Osteoblast (primary cell): ENCODE measurements around the gene IQCM. TPM values are rescaled to one million over a fixed set of nuclear protein-coding genes. Genes with fewer than 3 reads are reported as not detected.

Experiments used
- DNase-seq: peaks from one replicate; pipeline ENCODE4 v3.0.0; 2011; ENCODE audit warnings: low spot score, mixed read lengths; ENCODE audit not compliant: insufficient read length; ENCODE audit errors: missing footprints
- H2AFZ ChIP-seq: 2 replicates; pipeline ENCODE4 v1.6.0; 2011; ENCODE audit warnings: mild to moderate bottlenecking, low read length
- H3K27ac ChIP-seq: 2 replicates; pipeline ENCODE4 v1.5.1; 2011; ENCODE audit warnings: mild to moderate bottlenecking, low read depth, low read length, moderate library complexity
- H3K27me3 ChIP-seq: 2 replicates; pipeline ENCODE4 v1.6.0; 2012; ENCODE audit warnings: mild to moderate bottlenecking, control low read depth, inconsistent platforms, low read length, moderate library complexity; ENCODE audit not compliant: insufficient read depth
- H3K36me3 ChIP-seq: 2 replicates; pipeline ENCODE4 v1.5.1; 2011; ENCODE audit warnings: mild to moderate bottlenecking, low read length, control low read depth, moderate library complexity; ENCODE audit not compliant: insufficient read depth
- H3K4me1 ChIP-seq: 2 replicates; pipeline ENCODE4 v1.5.1; 2011; ENCODE audit warnings: mild to moderate bottlenecking, low read length, control low read depth, moderate library complexity; ENCODE audit not compliant: insufficient read depth
- H3K4me2 ChIP-seq: 2 replicates; pipeline ENCODE4 v1.6.0; 2011; ENCODE audit warnings: mild to moderate bottlenecking, low read length; ENCODE audit not compliant: insufficient read depth
- H3K4me3 ChIP-seq: fragments of 200-600 bp; sonication (generic); 3 replicates; pipeline ENCODE4 v1.5.1; 2012; ENCODE audit warnings: mild to moderate bottlenecking, low read length, inconsistent platforms; ENCODE audit not compliant: insufficient read depth
- H3K79me2 ChIP-seq: 2 replicates; pipeline ENCODE4 v1.6.0; 2012; ENCODE audit warnings: mild to moderate bottlenecking, low read length, control low read depth, inconsistent platforms; ENCODE audit not compliant: insufficient read depth
- H3K9me3 ChIP-seq: 2 replicates; pipeline ENCODE4 v1.5.1; 2011; ENCODE audit warnings: low read depth, low read length, control low read depth
- H4K20me1 ChIP-seq: 2 replicates; pipeline ENCODE4 v1.6.0; 2012; ENCODE audit warnings: mild to moderate bottlenecking, low read length, control low read depth; ENCODE audit not compliant: insufficient read depth
- total RNA-seq: library from RNA; depleted of rRNA; stranded (reverse); fragments of >200 nt; gene quantifications from 2 replicates; pipeline ENCODE4 v1.2.3, GENCODE V29; 2012
- TF ChIP-seq, protein P1 (sequence below): IDR thresholded peaks from 2 replicates; pipeline ENCODE4 v1.5.1; 2011; ENCODE audit warnings: mild to moderate bottlenecking, low read depth, low read length, moderate library complexity; ENCODE audit errors: extremely low read depth

Gene IQCM
- total RNA-seq, 1 donor: not detected

DNA sequence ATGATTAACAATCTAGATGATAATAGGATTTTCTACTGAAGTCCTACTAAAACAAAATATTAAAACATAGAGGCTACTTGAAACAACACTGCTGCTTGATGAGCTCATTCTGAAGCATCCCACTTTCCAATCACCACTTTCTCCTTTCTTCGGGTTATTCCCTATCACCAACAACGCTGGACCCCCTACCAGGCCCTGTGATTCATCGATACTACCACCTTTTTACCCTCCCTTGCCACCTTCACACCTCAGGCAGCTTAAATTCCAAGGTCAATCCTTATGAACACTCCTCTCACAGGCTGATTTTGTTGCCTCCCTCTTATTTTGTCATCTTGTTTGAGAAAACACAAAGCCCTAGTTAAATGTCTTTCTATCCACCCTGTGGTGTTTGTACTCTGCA, 102.6 kb downstream of the IQCM start:
- Histone ChIP-seq H3K27me3 (no peaks in the 10 kb centered on the region), H3K4me1 (no peaks in the 10 kb centered on the region), H3K36me3 (no peaks in the 10 kb centered on the region), H3K4me3 (no peak overlapping the region), H3K27ac (no peak overlapping the region), H3K9me3 (no peaks in the 10 kb centered on the region), H3K4me2 (no peak overlapping the region), H2AFZ (no peak overlapping the region), H4K20me1 (no peaks in the 10 kb centered on the region), H3K79me2 (no peaks in the 10 kb centered on the region)
- peak; percentile 27 for DNase-seq
- TF ChIP-seq, protein P1, sequence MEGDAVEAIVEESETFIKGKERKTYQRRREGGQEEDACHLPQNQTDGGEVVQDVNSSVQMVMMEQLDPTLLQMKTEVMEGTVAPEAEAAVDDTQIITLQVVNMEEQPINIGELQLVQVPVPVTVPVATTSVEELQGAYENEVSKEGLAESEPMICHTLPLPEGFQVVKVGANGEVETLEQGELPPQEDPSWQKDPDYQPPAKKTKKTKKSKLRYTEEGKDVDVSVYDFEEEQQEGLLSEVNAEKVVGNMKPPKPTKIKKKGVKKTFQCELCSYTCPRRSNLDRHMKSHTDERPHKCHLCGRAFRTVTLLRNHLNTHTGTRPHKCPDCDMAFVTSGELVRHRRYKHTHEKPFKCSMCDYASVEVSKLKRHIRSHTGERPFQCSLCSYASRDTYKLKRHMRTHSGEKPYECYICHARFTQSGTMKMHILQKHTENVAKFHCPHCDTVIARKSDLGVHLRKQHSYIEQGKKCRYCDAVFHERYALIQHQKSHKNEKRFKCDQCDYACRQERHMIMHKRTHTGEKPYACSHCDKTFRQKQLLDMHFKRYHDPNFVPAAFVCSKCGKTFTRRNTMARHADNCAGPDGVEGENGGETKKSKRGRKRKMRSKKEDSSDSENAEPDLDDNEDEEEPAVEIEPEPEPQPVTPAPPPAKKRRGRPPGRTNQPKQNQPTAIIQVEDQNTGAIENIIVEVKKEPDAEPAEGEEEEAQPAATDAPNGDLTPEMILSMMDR: no peak

DNA sequence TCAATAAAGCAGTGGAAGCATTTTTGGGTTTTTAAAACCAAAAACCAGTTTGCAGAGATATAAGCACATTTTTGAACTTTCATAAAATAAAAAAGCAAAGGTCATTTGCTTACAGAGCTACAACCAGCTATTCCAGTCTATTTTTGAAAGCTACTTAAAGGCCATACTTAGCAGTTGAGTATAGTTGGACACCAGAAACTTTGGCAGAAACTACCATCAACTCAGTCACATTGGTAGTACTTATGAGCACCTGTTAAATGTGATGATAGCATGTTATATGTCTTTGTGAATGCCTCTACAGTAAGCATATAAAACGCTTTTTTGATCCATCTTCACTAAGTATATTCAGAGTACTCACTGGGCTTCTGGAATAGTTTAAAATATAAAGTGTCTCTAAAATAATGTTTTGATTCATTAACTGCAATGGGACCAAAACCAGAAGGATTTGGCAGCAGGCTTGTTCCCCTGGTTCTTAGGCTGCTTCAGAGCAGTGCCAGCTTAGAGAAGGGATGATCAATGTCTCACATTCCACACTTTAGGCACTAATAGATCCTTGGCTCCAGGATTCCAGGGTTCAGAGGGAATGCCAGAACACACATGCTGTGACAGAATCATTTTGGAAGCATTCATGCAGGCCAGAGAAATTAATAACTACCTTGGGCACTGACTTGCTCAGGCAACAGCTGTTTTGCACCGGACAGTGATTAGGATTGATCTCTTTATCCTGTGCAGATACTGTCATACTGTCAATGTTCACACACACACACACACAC, 103.9 kb downstream of the IQCM start:
- H3K79me2 ChIP-seq: no peaks in the 10 kb centered on the region
- H3K27me3 ChIP-seq: no peaks in the 10 kb centered on the region
- H3K27ac ChIP-seq: no peak overlapping the region
- no peaks in the 10 kb centered on the region for H4K20me1 ChIP-seq
- DNase-seq: no peak
- H3K4me1 ChIP-seq: no peaks in the 10 kb centered on the region
- TF ChIP-seq, protein P1: no peak
- H2AFZ ChIP-seq: no peak overlapping the region
- no peak overlapping the region for H3K4me3 ChIP-seq
- no peak overlapping the region for H3K4me2 ChIP-seq
- no peaks in the 10 kb centered on the region for H3K9me3 ChIP-seq
- no peaks in the 10 kb centered on the region for H3K36me3 ChIP-seq

DNA sequence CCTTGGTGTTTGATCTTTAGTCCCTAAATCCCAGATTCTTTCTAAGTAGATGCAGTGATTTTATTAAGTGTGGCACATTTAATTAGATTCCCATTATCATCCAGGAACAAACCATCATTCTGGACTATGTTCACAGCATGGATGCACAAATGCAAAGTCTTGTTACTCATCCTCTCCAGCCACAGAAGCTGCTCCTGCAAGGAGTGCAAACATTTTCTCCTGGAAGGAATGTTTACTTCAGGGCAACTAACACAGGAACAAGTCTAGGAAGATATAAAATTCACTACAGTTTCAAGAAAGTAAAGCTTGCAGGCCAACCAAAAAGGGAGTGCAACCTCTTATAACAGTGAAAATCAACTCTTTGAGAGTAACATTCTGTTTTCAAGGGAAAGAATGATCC, 106.0 kb downstream of the IQCM start:
- Histone ChIP-seq H3K4me1 (no peaks in the 10 kb centered on the region), H3K36me3 (no peaks in the 10 kb centered on the region)
- DNase-seq: no peak

DNA sequence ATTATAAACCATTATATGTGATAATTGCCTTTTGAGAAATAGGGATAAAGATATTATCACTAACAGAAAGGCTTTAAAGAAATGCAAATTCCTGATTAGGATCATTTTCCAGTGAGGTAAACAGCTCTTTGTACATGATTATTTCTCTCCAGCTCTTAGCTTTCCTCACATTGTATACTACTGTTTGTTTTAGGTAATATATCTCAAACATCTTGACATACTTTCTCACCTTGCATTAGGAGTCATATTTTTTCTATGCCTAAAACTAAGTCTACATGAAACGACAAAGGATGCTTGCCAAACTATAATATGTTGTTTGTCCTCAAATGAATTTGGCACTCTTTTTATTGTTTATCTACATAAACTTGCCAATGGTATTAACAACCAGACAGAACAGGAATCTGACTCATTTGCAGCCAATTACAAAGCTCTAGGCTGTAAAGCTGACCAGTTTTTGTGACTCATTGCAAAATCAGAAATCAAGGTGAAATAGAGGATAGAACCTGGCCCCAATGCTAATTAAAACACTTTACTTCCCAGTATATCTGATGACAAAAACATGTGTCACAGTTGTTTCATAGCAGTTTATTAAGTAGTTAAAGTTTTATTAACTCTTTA, 107.0 kb downstream of the IQCM start:
- H3K4me3 ChIP-seq: no peak overlapping the region
- no peaks in the 10 kb centered on the region for H3K27me3 ChIP-seq
- no peak overlapping the region for H3K4me2 ChIP-seq
- H4K20me1 ChIP-seq: no peaks in the 10 kb centered on the region
- H2AFZ ChIP-seq: no peak overlapping the region
- no peaks in the 10 kb centered on the region for H3K36me3 ChIP-seq
- TF ChIP-seq, protein P1: no peak
- H3K4me1 ChIP-seq: no peaks in the 10 kb centered on the region
- H3K9me3 ChIP-seq: no peaks in the 10 kb centered on the region
- H3K27ac ChIP-seq: no peak overlapping the region
- H3K79me2 ChIP-seq: no peaks in the 10 kb centered on the region
- DNase-seq: no peak

More for the DNA sequence above, 106.0 kb downstream of the IQCM start:
- no peak overlapping the region for H3K4me3 ChIP-seq
- TF ChIP-seq, protein P1: no peak
- no peaks in the 10 kb centered on the region for H3K79me2 ChIP-seq
- no peaks in the 10 kb centered on the region for H4K20me1 ChIP-seq
- H3K27ac ChIP-seq: no peak overlapping the region
- H3K9me3 ChIP-seq: no peaks in the 10 kb centered on the region
- no peaks in the 10 kb centered on the region for H3K27me3 ChIP-seq
- H3K4me2 ChIP-seq: no peak overlapping the region
- H2AFZ ChIP-seq: no peak overlapping the region
